Aorta (tissue), 5 donors: ENCODE results near the gene PDGFB. TPM values are rescaled to one million over a fixed set of nuclear protein-coding genes. Genes with fewer than 3 reads are reported as not detected.

Experiments
- ATAC-seq: fragments of 200-7000 bp; cut with Tn5 transposase; one replicate; pipeline ENCODE4 v1.9.1; 2022; ENCODE audit warnings: moderate library complexity; ENCODE audit not compliant: low FRiP score
- DNase-seq, 2 donors: peaks; one replicate each; pipeline ENCODE4 v3.0.0-alpha.2; 2020
- H3K27ac ChIP-seq, 2 donors: one replicate each; pipeline ENCODE4 v1.5.1; 2013; ENCODE audit warnings: low read length in 2 of 2, mild to moderate bottlenecking in 2 of 2, moderate library complexity in 2 of 2, control low read depth in 1 of 2, inconsistent platforms in 1 of 2, low read depth in 1 of 2
- H3K27me3 ChIP-seq, 2 donors: one replicate each; pipeline ENCODE4 v1.6.1; 2013; ENCODE audit warnings: control low read depth in 1 of 2, low read length in 1 of 2, mild to moderate bottlenecking in 1 of 2, moderate library complexity in 1 of 2; ENCODE audit not compliant: insufficient read depth in 2 of 2, control insufficient read depth in 1 of 2
- H3K36me3 ChIP-seq, 2 donors: one replicate each; pipeline ENCODE4 v1.6.1; 2013; ENCODE audit warnings: control low read depth in 1 of 2, low read length in 1 of 2, mild to moderate bottlenecking in 1 of 2; ENCODE audit not compliant: insufficient read depth in 2 of 2, control insufficient read depth in 1 of 2
- H3K4me1 ChIP-seq, 2 donors: one replicate each; pipeline ENCODE4 v1.6.1; 2013; ENCODE audit warnings: low read length in 2 of 2, control low read depth in 1 of 2, mild to moderate bottlenecking in 1 of 2, moderate library complexity in 1 of 2; ENCODE audit not compliant: insufficient read depth in 2 of 2, control insufficient read depth in 1 of 2
- H3K4me3 ChIP-seq, 2 donors: one replicate each; pipeline ENCODE4 v1.5.1; 2013; ENCODE audit warnings: low read length in 2 of 2, control low read depth in 1 of 2, mild to moderate bottlenecking in 1 of 2
- H3K9me3 ChIP-seq: one replicate; pipeline ENCODE4 v1.6.1; 2013; ENCODE audit warnings: mild to moderate bottlenecking, low read length; ENCODE audit not compliant: control insufficient read depth
- WGBS, 2 donors: extraction: QIAGEN DNeasy Blood & Tissue Kit; methylation state at CpG; one replicate each; pipeline ENCODE4 v1.1.7; 2013; 5-methylcytosine and 5-hydroxymethylcytosine counted together
- intact Hi-C, 2 donors: fragments of 100-400 bp; cut with DNase I; formaldehyde crosslinking; loops; one replicate each; pipeline versions ENCODE4 v1.14.2 to v1.15.0; 2022
- polyA plus RNA-seq, 2 donors: library from polyadenylated mRNA; stranded (reverse); fragments of 200-250 nt; gene quantifications; one replicate each; pipeline ENCODE4 v1.2.3, GENCODE V29; 2013
- total RNA-seq, 2 donors: library from RNA; stranded (reverse); fragmentation: NEBNext Ultra II Directional; extraction: Animal tissue kit (Norgen Biotek cat#: 25700); gene quantifications; one replicate each; pipeline ENCODE4 v1.2.1, GENCODE V29; 2021
- donor health status: healthy with polysubstance abuse.
- donor health status: Bipolar disorder and iron deficiency.
- donor health status: DM: no; HTN: no; CAD: no.
- donor health status: DM: no; HTN: no; CAD: no.
- donor health status: DM: yes; HTN: yes; CAD: no.

The PDGFB gene
- total and polyA plus RNA-seq, 4 donors, result 0.97 to 20.7 (median 4.3) TPM

DNA sequence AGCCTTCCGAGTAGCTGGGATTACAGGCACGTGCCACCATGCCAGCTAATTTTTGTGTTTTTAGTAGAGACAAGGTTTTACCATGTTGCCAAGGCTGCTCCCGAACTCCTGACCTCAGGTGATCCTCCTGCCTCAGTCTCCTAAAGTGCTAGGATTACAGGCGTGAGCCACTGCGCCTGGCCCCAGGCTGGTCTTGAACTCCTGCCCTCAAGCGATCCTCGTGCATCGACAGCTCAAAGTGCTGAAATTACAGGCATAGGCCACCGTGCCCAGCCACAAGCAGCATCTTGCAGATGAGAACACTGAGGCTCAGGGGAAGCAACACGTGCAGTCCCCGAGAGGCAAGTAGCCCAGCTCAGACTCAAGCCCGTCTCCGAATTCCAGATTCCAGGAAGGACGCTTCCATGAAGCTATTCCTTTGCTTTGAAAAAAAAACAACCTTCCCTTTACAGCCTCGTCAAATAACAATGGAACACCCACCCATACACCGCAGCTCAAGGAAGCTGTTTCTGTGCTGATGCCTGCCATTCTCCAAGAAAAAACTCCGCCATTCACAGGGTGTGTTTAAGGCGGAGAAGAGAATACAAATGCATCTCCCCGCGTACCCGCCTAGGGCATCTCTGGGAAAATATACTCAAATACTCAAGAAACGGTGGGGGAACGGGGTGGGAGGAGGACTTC, 34.5 kb upstream of the PDGFB start:
- no peaks in the 10 kb centered on the region for H3K9me3 ChIP-seq
- intact Hi-C loops, result no loop called here
- no peaks in the 10 kb centered on the region for H3K27me3 ChIP-seq
- 68 to 71% methylated on average over 23 of the region's 23 CpGs for WGBS, 2 donors
- H3K36me3 ChIP-seq, result no peaks in the 10 kb centered on the region
- no peak overlapping the region for H3K27ac ChIP-seq
- no peaks in the 10 kb centered on the region for H3K4me1 ChIP-seq
- no peak for DNase-seq
- ATAC-seq, result no peak
- H3K4me3 ChIP-seq, result no peak overlapping the region

- DNase-seq (no peak), ATAC-seq (no peak)
- no peaks in the 10 kb centered on the region for H3K9me3 ChIP-seq
- H3K27ac ChIP-seq, result no peak overlapping the region
- H3K36me3 ChIP-seq, result no peaks in the 10 kb centered on the region
- H3K4me3 ChIP-seq, result no peak overlapping the region
- intact Hi-C loops, result no loop called here
- 82 to 84% methylated on average over 13 of the region's 13 CpGs for WGBS, 2 donors
- no peaks in the 10 kb centered on the region for H3K4me1 ChIP-seq
- no peaks in the 10 kb centered on the region for H3K27me3 ChIP-seq
Observed at GRCh38 chr22:39278040-39278439, 33.3 kb upstream of the PDGFB start.

GRCh38 chr22:39277142-39277607, 32.4 kb upstream of the PDGFB start:
- H3K36me3 ChIP-seq, result no peaks in the 10 kb centered on the region
- no peak overlapping the region for H3K27ac ChIP-seq
- H3K4me1 ChIP-seq, result no peaks in the 10 kb centered on the region
- no peaks in the 10 kb centered on the region for H3K9me3 ChIP-seq
- no peaks in the 10 kb centered on the region for H3K27me3 ChIP-seq
- no peak overlapping the region for H3K4me3 ChIP-seq
- 76 to 78% methylated on average over 6 of the region's 6 CpGs for WGBS, 2 donors
- no peak for DNase-seq
- no peak for ATAC-seq
- intact Hi-C loops, result no loop called here

DNA sequence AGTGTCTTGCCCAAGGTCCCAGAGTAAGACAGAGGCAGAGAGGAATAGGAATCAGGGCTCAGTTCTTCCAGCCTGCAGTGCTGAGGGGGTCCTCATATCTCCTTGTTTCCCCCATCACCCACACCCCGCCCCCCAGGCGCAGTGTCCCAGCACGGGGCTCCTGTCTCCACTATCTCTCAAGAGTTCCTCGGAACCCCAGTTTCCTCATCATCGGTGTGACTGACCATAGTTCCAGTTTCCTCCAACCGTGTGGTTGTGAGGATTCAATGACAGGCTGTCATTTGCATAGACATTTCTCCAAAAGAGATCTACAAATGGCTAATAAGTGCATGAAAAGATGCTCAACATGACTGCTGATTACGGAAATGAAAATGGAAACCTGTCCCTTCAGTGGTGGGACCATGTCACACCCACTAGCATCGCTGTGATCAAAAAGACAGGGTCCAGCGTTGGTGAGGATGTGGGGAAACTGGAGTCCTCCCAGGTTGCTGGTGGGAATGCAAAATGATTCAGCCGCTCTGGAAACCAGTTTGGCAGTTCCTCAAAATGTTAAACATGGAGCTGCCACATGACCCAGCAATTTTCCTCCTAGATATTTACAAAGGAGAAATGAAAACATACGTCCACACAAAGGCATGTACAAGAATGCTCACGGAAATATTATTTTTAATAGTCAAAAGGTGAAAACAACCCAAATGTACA, 31.8 kb upstream of the PDGFB start:
- Histone ChIP-seq H3K4me3 (no peak overlapping the region), H3K27me3 (no peaks in the 10 kb centered on the region), H3K9me3 (no peaks in the 10 kb centered on the region), H3K36me3 (no peaks in the 10 kb centered on the region), H3K4me1 (no peaks in the 10 kb centered on the region), H3K27ac (no peak overlapping the region)
- WGBS, 2 donors, result 69 to 79% methylated on average over 12 of the region's 12 CpGs
- DNase-seq, result no peak
- intact Hi-C loops, result no loop called here
- no peak for ATAC-seq

- Histone ChIP-seq H3K27me3 (no peaks in the 10 kb centered on the region), H3K36me3 (no peaks in the 10 kb centered on the region), H3K9me3 (no peaks in the 10 kb centered on the region), H3K27ac (no peak overlapping the region), H3K4me3 (no peak overlapping the region), H3K4me1 (no peaks in the 10 kb centered on the region)
- 86% methylated on average over 8 to 9 of the region's 9 CpGs for WGBS, 2 donors
- intact Hi-C loops, result no loop called here
- DNase-seq (no peak), ATAC-seq (no peak)
Observed at GRCh38 chr22:39275814-39276439, 31.1 kb upstream of the PDGFB start.

DNA sequence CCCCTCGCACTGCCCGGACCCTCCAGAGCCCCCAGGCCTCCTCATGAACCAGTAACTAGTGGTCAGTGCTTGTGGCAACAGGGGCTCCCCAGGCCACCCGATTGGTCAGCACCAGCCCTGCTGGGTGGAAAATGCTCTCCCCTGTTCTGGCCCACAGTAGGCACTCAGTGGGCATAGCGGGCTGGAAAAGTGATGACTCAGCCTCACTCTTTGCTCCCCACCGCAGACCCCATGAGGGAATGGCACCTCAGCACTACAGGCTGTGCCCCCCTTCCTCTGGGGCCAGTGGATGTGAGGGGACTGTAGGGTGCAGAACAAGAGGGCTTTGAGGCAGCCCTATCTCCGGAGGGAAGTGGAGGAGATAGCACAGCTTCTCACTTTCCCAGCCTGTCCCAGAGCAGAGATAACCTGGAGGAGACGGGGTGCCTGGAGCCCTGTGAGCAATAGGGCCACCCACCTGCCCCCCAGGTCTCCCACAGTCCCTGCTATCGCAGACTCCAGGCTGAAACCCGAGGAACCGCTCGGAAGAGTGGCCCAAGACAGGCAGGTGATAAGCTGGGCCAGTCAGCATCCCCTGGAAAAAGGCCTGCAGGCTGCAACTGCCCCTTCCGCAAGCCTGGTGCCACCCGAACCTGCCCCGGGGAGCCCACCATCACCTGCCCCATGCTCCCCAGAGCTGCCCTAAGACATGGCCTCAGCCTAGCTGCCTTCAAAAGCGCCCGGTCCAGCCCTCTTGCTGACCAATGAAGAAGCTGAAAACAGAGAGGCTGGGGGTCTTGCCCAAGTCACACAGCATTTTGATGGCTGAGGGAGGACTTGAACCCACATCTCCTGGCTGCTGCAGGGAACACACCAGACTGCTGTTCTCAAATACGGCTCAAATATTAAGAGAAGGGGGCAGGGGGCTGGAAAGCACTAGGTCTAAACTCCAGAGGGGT, 29.4 kb upstream of the PDGFB start:
- no peak for DNase-seq
- ATAC-seq, result no peak
- 84 to 87% methylated on average over 17 of the region's 17 CpGs for WGBS, 2 donors
- Histone ChIP-seq H3K27me3 (no peaks in the 10 kb centered on the region), H3K4me3 (no peak overlapping the region), H3K27ac (no peak overlapping the region), H3K9me3 (no peaks in the 10 kb centered on the region), H3K36me3 (no peaks in the 10 kb centered on the region), H3K4me1 (no peaks in the 10 kb centered on the region)
- intact Hi-C loops, result no loop called here

GRCh38 chr22:39270792-39271191, 26.0 kb upstream of the PDGFB start:
- intact Hi-C loops, result no loop called here
- Histone ChIP-seq H3K36me3 (no peaks in the 10 kb centered on the region), H3K27ac (no peak overlapping the region), H3K4me1 (no peaks in the 10 kb centered on the region), H3K9me3 (no peaks in the 10 kb centered on the region), H3K4me3 (no peak overlapping the region), H3K27me3 (no peaks in the 10 kb centered on the region)
- DNase-seq (no peak), ATAC-seq (no peak)
- 93 to 96% methylated on average over 9 of the region's 9 CpGs for WGBS, 2 donors

DNA sequence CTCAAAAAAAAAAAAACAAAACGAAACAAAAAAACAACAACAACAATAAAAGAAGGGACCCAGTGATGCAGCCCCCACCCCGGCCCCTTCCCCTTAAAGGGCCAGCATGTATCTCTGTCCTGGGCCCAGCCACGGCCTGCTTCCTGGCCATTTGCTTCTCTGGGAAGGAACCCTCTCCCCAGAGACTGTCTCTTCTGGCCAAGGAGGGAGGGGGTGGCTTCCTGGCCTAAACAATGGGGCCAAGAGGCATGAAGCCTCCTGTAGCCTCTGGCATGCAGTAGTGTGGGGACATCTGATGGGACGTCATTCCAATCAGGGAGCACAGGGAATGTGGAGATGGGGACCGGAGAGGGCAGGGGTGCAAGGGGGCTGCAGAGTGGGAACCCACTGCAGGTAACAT, 25.5 kb upstream of the PDGFB start:
- Histone ChIP-seq H3K27ac (no peak overlapping the region), H3K36me3 (no peaks in the 10 kb centered on the region), H3K4me3 (no peak overlapping the region), H3K27me3 (no peaks in the 10 kb centered on the region), H3K4me1 (no peaks in the 10 kb centered on the region), H3K9me3 (no peaks in the 10 kb centered on the region)
- no peak for ATAC-seq
- DNase-seq, result no peak
- WGBS, 2 donors, result 84 to 88% methylated on average over 5 of the region's 5 CpGs
- intact Hi-C loops, result no loop called here
